Activated naive CD4-positive, alpha-beta T cell treated with anti-CD3 and anti-CD28 coated beads, Interleukin-2, amount 50 U/mL, for 72 hours (primary cell): ENCODE data around the gene RBM19. TPM values are rescaled to one million over a fixed set of nuclear protein-coding genes. Genes with fewer than 3 reads are reported as not detected.
"Not testable (repeated sequence)": the region's sequence is repeated elsewhere in the genome, so short reads cannot be mapped to it uniquely, and the experiment has no call there.

Source experiments
- ATAC-seq, 2 donors: fragments of 150-1000 bp; cut with Tn5 transposase; 2 replicates each; pipeline ENCODE4 v1.10.0; 2021; ENCODE audit warnings: mild to moderate bottlenecking in 2 of 2, moderate library complexity in 2 of 2
- DNase-seq, 2 donors: peaks; one replicate each; pipeline ENCODE4 v3.0.0; 2021 to 2022; ENCODE audit warnings: low spot score in 2 of 2
- H3K27ac Mint-ChIP-seq, 2 donors: one replicate each; pipeline ENCODE4 v1.8.0; 2022; ENCODE audit warnings: mild to moderate bottlenecking in 2 of 2, mixed read lengths in 2 of 2
- H3K36me3 Mint-ChIP-seq, 2 donors: one replicate each; pipeline ENCODE4 v1.8.0; 2022; ENCODE audit warnings: mixed read lengths in 2 of 2
- H3K9me3 Mint-ChIP-seq, 2 donors: one replicate each; pipeline ENCODE4 v1.8.0; 2022; ENCODE audit warnings: mixed read lengths in 2 of 2
- total RNA-seq, 2 donors: library from RNA; stranded (reverse); gene quantifications; one replicate each; pipeline ENCODE4 v1.2.3, GENCODE V29; 2022

Gene RBM19
- total RNA-seq, 2 donors from 2014 or later: 63.6 to 86.0 TPM

DNA sequence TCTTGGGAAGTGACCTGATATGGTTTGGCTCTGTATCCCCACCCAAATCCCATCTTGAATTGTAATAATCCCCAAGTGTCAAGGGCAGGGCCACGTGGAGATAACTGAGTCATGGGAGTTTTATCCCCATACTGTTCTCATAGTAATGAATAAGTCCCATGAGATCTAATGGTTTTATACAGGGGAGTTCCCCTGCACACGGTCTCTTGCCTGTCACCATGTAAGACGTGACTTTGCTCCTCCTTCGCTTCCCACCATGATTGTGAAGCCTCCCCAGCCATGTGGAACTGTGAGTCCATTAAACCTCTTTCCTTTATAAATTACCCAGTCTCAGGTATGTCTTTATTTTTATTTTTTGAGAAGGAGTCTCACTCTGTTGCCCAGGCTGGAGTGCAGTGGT is 26.6 kb upstream of the RBM19 start:
- DNase-seq, ATAC-seq, H3K27ac Mint-ChIP-seq, H3K9me3 Mint-ChIP-seq, H3K36me3 Mint-ChIP-seq: not testable (repeated sequence)

DNA sequence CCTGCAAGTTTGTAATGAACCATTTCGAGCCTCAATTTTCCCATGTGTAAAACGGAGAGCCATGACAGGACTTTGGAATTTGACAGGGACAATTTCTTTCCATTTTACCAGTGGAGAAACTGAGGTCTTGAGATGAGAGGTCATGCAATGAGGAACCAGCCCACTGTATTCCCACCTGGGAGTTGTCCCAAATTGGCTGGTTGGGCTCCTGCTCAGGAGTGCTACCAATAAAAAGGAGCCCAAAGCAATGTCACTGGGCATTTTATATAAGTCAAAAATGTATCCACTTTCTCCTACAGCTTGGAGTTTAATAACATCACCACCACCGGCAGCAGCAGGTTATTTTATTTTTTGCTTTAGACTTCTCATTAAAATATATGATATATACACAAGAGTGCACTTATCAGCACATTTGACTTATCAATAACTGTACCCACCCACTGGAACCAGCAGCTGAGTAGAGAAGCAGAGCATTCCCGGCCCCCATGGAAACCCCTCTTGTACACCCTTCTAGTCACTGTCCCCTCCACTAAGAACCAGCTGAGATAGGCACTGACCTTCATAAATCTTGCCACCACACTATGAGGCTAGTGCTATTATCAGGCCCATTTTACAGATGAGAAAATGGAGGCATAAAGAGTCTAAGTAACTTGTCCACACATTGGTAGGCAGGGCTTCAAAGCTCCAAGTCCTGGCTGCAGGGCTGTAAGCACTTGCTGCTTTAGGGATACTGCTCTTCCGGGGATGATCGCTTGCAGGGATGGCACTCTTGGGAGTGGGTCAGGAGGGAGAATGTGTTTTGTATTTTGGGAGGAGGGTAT is 25.3 kb upstream of the RBM19 start:
- no peak for DNase-seq
- Mint-ChIP-seq H3K27ac (no peak overlapping the region), H3K9me3 (no peaks in the 10 kb centered on the region), H3K36me3 (no peaks in the 10 kb centered on the region)
- ATAC-seq: no peak

DNA sequence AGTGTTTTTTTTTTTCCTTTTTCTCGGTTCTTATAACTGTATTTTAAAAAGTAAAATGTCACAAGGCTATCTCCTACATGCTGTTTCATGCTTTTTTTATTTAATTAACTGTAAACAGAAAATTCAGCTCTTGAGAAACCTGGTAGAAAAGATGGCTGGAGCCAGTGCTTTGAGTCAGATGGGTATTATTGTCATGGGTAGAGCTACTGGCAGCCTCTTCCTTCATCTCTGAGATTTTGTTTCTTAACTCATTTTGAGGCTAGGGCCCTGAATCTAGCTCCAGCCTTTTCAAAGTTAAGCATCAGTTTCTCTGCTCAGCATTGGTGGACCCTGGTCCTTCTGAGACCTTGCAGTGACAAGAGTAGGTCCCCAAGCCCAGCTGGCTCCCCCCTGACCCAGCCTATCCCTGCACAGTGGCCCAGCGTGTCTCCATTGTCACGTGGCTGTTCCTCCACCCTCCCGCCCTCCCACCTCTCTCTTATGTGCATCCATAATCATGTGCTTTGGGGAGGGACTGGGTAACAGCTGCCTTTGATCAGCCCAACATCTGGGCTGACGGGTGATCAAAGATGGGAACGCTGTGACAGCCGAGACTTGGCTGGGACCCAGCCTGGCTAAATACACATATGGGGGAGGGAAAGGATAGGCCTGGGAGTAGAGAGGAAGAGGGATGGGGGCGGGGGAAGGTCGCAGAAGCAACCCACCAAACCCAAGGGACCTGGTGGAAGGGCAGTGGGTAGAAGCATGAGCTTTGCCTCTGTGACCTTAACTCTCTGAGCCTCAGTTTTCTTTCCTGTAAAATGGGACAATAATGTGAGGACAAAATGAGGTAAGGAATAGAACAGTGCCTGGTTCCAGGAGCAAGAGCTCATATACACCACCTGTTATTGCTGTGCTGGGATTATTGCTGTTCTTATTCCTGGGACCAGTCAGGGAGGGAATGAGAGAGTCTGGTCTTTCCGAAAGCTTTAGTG is 24.4 kb upstream of the RBM19 start:
- ATAC-seq (no peak), DNase-seq (no peak)
- Mint-ChIP-seq H3K9me3 (no peaks in the 10 kb centered on the region), H3K27ac (no peak overlapping the region), H3K36me3 (no peaks in the 10 kb centered on the region)

DNA sequence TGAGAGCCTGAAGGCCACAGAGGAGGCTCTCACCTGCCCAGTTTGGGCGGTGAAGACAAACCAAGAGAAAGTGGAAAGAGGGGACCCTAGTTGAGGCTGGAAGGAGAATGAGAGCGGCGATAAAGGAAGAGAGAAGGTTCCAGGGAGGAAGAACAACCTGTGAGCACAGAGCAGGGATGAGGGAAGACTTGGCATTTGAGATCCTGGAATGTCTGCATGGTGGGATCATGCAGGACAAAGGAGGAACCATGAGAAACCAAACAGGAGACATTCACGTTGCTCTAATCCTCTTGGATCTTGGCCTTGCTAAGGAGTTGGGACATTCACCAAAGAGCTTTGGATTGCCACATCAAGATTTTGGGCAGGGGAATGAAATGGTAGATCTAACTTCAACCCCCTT is 22.9 kb upstream of the RBM19 start:
- ATAC-seq: no peak
- no peaks in the 10 kb centered on the region for H3K36me3 Mint-ChIP-seq
- DNase-seq: no peak

DNA sequence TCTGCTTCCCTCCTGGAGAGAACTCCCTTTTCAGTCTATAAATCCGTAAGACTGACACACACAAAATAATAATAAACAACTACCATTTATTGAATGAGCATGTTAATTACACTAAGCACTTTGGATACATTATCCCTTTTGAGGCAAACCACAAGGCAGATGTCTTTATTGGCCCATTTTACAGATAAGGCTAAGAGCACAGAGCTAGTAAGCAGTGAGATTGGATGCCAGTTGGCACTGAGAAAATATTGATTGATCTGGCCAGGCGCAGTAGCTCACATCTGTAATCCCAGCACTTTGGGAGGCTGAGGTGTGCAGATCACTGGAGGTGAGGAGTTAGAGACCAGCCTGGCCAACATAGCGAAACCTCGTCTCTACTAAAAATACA is 21.9 kb upstream of the RBM19 start:
- no peak for ATAC-seq
- no peaks in the 10 kb centered on the region for H3K9me3 Mint-ChIP-seq
- H3K27ac Mint-ChIP-seq: no peak overlapping the region
- H3K36me3 Mint-ChIP-seq: no peaks in the 10 kb centered on the region
- DNase-seq: no peak

More for the DNA sequence above, 22.9 kb upstream of the RBM19 start:
- Mint-ChIP-seq H3K9me3 (no peaks in the 10 kb centered on the region), H3K27ac (no peak overlapping the region)

DNA sequence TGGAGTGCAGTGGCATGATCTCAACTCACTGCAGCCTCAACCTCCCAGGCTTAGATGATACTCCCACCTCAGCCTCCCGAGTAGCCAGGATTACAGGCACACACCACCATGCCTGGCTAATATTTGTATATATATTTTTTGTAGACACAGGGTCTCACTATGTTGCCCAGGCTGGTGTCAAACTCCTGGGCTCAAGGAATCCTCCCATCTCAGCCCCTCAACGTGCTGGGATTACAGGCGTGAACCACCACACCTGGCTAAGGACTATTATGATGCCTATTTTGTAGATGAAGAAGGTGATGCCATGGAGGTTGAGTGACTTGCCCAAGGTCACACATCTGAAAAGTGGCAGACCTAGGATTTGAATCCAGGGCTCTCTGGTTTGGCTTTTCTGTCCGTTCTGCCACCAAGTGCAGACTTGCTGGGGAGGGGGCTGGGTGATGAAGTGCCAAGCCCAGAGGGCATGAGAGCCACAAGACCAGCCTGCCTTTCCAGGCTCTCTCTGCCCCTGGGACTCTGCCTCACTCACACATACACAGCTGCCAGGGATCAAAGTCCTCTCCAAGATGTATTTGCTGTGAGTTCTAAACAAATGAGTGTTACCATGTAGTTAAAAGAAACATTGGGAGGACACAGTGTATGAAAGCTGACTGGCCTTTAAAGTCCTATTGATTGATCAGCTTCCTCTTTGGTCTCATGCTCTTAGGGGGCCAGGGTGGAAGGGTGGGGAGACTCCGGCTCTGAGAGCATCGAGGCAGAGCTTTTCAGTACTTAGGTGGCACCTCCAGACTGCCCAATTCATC is 21.3 kb upstream of the RBM19 start:
- Mint-ChIP-seq H3K36me3 (no peaks in the 10 kb centered on the region), H3K27ac (no peak overlapping the region), H3K9me3 (no peaks in the 10 kb centered on the region)
- ATAC-seq (no peak), DNase-seq (no peak)

DNA sequence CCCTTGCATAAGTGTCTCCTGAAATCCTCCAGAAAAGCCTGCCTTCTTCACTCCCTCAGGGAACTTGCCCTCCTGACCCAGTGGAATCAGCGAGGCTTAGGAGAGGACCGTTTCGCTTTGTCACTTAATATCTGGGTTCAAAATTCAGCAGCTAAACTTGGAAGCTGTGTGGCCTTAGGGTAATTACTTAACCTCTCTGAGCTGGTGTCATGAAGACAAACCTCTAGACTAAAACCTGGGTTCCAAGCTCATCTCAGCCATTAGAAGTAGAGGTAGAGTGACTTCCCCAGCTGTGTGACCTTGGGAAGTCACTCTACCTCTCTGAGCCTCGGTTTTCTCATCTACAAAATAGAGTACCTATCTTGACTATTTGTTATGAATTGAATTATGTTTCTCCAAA is 18.3 kb upstream of the RBM19 start:
- Mint-ChIP-seq H3K9me3 (no peaks in the 10 kb centered on the region), H3K36me3 (no peaks in the 10 kb centered on the region), H3K27ac (no peak overlapping the region)
- no peak for DNase-seq
- no peak for ATAC-seq

DNA sequence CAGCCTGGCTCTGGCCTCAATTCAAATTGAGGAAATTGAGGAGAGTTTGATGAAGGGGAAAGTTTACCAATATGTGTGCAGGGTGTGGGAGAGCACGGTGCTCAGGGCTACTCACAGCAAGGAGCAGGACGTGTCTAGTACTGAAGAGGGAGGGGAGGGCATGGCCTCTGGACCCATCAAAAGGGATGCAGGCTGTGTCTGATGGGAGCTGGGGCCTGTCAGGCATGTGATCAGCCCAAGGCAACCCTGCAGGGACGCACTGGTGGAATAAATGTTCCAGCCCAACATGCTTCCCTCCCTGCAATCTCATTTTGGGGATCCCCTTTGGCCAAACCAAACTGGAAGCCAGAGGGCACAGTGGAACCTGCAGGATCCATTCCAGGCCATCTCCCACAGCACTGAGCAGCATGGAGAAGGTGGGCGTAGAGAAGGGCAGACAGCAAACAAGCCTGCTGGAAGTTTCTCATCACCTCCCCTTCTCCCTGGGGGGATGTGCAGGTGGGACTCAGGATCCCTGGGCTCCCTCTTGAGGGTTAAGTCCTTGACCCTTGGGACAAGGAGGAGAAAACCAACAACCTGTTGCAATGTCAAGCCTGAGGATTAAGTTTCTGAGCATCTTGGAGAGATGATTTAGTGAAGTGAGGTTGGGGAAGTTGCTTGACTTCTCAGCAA is 17.8 kb upstream of the RBM19 start:
- ATAC-seq (no peak), DNase-seq (no peak)
- Mint-ChIP-seq H3K27ac (no peak overlapping the region), H3K36me3 (no peaks in the 10 kb centered on the region), H3K9me3 (no peaks in the 10 kb centered on the region)

DNA sequence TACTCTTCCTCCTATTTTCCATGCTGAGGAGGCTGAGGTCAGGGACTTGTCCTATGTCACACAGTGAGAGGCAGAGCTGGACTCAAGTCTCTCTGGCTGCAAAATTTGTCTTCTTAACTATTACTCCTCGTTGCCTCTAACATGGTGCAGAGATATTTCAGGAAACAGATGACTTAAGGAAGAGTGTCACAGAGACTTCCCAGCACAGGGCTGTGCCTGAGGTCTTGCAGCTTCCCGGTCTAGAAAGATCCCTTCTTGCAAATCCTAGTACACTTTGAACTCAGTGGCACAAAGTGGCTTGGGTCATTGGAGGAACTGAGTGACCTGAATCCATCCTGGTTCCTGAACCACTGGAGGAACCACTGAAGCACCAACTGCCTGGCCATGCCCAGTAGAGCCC is 17.1 kb upstream of the RBM19 start:
- ATAC-seq (no peak), DNase-seq (no peak)
- Mint-ChIP-seq H3K27ac (no peak overlapping the region), H3K36me3 (no peaks in the 10 kb centered on the region), H3K9me3 (no peaks in the 10 kb centered on the region)

DNA sequence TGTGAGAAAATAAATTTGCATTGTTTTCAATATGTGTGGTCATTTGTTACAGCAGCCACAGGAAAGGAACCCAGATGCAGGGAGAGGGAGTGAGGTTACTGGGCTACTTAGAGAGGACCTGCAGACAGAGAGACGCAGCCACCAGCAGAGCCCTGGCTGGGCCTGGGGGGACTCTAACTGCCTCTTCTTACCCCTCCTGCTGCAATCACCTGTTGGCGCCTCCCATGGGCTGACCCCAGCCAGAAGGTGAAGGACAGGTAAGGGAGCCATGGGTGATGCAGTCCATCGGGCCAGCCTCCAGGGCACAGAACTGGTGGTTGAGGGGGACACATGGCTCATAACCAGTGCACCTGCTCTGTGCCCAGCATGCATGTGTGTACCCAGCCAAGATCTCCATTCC is 15.8 kb upstream of the RBM19 start:
- H3K36me3 Mint-ChIP-seq: no peaks in the 10 kb centered on the region
- no peak for DNase-seq
- no peak for ATAC-seq
- H3K27ac Mint-ChIP-seq: no peak overlapping the region
- no peaks in the 10 kb centered on the region for H3K9me3 Mint-ChIP-seq

DNA sequence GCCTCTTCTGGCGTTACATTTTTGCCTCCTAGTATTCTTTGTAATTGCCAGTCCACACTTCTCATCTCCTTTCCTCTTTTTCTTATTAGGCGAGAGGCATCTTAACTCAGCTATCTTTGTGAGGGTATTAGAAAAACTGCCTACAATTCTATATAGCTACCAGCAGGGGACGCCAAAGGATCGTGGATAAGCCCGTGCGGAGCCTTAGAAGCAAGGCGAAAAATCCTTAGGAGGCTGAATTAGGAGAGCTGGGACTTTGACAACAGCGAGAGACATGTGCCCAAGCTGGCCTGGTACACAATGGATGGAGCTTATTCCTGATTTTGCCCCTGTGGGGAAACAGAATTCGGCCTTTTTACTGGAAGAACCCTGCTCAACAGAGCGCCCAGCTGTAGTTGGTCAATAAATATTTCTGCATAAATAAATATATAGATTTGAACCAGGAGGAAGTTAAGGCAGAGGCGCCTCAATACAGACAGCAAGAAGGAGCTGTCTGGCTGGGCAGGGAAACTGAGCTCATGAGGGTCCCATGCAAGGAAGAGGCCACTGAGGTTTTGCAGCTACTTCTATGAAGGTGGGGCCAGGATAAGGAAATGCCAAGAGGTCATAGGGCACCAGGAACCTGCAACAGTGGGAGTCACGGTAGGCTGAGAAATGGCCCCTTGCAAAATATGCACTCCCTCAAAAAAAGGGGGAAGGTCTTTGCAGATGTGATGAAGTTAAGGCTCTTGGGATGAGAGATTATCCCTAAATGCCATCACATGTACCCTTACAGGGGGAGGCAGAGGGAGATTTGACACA is 14.6 kb upstream of the RBM19 start:
- Mint-ChIP-seq H3K27ac (no peak overlapping the region), H3K36me3 (no peaks in the 10 kb centered on the region), H3K9me3 (no peaks in the 10 kb centered on the region)
- ATAC-seq (peak; percentile 41 to 64), DNase-seq (peak in 1 of 2 donors; percentile 21)

DNA sequence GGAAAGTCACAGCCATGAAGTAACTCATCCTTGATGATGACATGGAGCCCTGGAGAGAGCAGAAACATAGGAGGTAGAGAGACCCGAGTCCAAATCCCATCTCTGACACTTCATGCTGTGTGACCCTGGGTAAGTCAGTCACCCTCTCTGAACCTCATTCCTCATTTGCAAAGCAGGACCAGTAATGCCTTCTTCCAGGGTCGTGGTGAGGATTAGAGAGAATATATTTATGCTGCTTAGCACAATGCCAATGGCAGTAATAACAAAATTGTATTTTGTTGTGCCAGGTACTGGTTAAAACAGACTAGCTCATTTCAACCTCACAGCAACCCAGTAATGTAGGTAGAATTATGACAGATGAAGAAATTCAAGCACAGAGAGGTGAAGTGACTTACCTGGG is 13.9 kb upstream of the RBM19 start:
- H3K36me3 Mint-ChIP-seq: no peaks in the 10 kb centered on the region
- no peak overlapping the region for H3K27ac Mint-ChIP-seq
- no peak for ATAC-seq
- H3K9me3 Mint-ChIP-seq: no peaks in the 10 kb centered on the region
- DNase-seq: no peak

DNA sequence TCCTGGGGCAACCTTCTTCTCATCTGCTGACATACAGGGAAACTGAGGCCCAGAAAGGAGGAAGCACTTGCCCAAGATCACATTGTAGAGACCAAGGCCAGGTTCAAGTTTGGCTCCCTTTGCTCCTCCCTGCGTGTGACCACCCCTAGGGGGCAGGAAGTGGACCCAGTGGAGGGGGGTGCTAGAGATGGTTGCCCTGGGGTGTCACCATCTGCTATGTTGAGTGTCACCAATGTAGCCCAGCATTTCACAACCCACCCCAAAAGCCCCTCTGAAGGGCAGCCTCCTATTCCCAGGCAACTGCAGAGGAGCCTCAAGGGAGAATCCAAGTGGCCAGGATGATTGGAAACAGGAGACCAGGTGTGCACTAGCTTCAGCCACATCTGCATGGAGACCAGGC is 12.0 kb upstream of the RBM19 start:
- H3K36me3 Mint-ChIP-seq: no peaks in the 10 kb centered on the region
- no peak overlapping the region for H3K27ac Mint-ChIP-seq
- no peak for DNase-seq

DNA sequence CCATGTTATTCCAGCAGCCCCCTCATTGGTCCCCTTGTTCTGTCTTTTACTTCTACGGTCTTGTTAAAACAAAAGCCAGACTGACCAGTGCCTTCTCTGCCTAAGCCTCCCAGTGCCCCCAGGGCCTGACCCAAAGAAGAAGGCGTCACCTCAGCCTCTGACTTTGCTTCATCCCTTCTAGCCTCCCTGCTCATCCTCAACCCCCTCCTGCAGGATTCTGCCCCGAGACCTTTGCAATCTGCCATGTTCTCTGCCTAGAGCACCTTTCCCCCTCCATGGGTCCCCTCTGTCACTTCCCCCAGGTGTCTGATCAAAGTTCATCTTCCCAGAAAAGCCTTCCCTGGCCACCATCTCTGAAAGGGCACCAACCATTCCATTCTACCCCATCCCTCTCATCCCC is 7.9 kb upstream of the RBM19 start:
- no peak overlapping the region for H3K27ac Mint-ChIP-seq
- H3K9me3 Mint-ChIP-seq: no peaks in the 10 kb centered on the region
- no peak for DNase-seq
- H3K36me3 Mint-ChIP-seq: no peaks in the 10 kb centered on the region
- no peak for ATAC-seq

More for the DNA sequence above, 12.0 kb upstream of the RBM19 start:
- ATAC-seq: no peak
- no peaks in the 10 kb centered on the region for H3K9me3 Mint-ChIP-seq

DNA sequence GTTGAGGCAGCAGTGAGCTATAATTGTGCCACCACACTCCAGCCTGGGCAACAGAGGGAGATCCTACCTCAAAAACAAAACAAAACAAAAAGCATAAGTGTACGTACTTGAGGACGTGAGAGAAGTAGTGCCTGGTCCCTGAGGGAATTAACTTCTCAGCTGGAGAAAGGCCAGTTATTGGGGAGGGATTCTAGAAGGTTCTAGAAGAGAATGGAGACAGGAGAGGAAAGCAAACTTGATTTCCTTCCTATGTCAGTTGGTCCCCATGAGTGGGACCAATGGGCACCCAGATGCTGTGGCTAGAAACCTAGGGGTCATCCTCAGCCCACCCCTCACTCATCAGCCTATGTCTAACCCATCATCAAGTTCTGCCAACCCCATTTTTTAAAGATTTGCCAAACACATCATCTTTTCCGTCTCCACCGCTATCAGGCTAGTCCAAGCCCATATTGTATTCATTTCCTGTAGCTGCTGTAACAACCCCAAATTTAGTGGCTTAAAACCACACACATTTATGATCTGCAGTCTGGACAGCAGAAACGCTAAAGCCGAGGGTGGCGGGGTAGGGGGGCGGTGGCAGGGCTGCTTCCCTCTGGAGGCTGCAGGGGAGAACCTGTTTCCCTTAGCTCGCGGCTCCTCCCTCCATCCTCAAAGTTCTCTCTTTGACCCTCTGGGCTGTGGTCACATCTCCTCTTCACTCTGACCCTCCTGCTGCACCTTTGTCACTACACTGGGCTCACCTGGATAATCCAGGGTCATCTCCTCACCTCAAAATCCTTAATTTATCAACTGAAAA is 7.2 kb upstream of the RBM19 start:
- DNase-seq (no peak), ATAC-seq (peak in 1 of 2 donors; percentile 22)
- H3K27ac Mint-ChIP-seq: no peak overlapping the region
- H3K9me3 Mint-ChIP-seq: no peaks in the 10 kb centered on the region
- no peaks in the 10 kb centered on the region for H3K36me3 Mint-ChIP-seq
